ENCODE results near the gene BMI1.

- TF ChIP-seq ELK1 (IDR thresholded peaks at IDR 0.05; ENCODE audit: borderline replicate concordance, low read depth, low read length), result no peak
- TF ChIP-seq CTCF (conservative IDR thresholded peaks at IDR 0.05; ENCODE audit: low read depth, low read length), result no peak
- TF ChIP-seq MAZ (IDR thresholded peaks at IDR 0.05; ENCODE audit: borderline replicate concordance, low read depth, low read length), result no peak
- no peak for TF ChIP-seq POLR2A (IDR thresholded peaks at IDR 0.05; ENCODE audit: low read depth, low read length)
- TF ChIP-seq RCOR1 (IDR thresholded peaks at IDR 0.05; ENCODE audit: insufficient replicate concordance, low read length), result no peak
- TF ChIP-seq SMC3 (IDR thresholded peaks at IDR 0.05; ENCODE audit: low read depth, low read length), result no peak
- TF ChIP-seq FOS (IDR thresholded peaks at IDR 0.05; ENCODE audit: low read depth, low read length), result no peak
- TF ChIP-seq MXI1 (IDR thresholded peaks at IDR 0.05; ENCODE audit: borderline replicate concordance, low read depth, low read length), result no peak
Observed at GRCh38 chr10:22368981-22369380, 48.1 kb downstream of the BMI1 start.
